A673 (cell line): ENCODE data around the gene IQGAP2.

ENCODE experiments used
- EZH2 ChIP-seq: fragments of 200-600 bp; sonication (generic); IDR thresholded peaks from 2 replicates; pipeline ENCODE4 v1.6.1; 2017; ENCODE audit warnings: borderline replicate concordance, low read depth, mild to moderate bottlenecking, mixed read lengths, antibody characterized with exemption, low read length; ENCODE audit not compliant: poor library complexity, severe bottlenecking
- TF ChIP-seq, protein P1 (sequence below): fragments of 300-800, 200-600 bp; sonication (generic); conservative IDR thresholded peaks from 2 replicates; pipeline ENCODE4 v1.5.1; 2017; ENCODE audit warnings: low read depth, mild to moderate bottlenecking, antibody characterized with exemption, low read length, moderate library complexity, mixed read lengths

DNA sequence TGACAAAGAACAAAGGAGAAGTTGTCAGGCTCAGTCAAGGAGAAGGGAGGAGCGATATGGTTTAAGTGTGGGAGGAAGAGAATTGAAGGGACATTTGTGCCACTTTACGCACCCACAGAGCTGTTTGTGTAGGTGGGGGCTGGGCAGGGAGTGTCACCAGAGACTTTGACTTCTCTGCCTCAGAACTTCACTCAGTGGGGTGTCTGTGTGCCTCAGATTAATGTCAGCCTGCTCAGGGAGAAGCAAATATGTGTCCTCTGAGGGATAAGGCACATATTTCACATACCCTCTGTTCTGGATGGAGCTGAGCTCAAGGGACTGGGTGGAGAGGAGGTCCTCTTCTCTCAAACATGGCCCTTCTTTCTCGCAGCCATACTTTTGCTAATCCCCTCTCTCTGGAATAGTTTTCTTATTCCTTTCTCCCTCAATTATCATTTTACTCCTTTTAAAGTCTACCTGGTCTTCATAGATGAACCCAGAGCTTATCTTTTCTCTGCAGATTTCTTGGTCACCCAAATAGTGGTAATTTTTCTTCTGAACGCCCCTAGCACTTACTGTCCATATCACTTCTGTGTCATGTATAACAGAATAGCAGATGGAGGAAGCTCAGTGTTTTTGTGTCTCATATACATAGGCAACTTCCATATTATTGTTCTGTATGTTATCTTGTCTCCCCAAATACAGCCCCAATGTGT lies 77.0 kb downstream of the IQGAP2 start:
- TF ChIP-seq, protein P1, sequence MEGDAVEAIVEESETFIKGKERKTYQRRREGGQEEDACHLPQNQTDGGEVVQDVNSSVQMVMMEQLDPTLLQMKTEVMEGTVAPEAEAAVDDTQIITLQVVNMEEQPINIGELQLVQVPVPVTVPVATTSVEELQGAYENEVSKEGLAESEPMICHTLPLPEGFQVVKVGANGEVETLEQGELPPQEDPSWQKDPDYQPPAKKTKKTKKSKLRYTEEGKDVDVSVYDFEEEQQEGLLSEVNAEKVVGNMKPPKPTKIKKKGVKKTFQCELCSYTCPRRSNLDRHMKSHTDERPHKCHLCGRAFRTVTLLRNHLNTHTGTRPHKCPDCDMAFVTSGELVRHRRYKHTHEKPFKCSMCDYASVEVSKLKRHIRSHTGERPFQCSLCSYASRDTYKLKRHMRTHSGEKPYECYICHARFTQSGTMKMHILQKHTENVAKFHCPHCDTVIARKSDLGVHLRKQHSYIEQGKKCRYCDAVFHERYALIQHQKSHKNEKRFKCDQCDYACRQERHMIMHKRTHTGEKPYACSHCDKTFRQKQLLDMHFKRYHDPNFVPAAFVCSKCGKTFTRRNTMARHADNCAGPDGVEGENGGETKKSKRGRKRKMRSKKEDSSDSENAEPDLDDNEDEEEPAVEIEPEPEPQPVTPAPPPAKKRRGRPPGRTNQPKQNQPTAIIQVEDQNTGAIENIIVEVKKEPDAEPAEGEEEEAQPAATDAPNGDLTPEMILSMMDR = no peak
- TF ChIP-seq EZH2 = no peak
